Umbilical cord (tissue), 2 donors: Measurements from ENCODE around the gene PVALEF. TPM values are rescaled to one million over a fixed set of nuclear protein-coding genes. Genes with fewer than 3 reads are reported as not detected.
A peak's percentile ranks its signal among the peaks of the same experiment; 100 is the strongest.
"Not testable (repeated sequence)": the region's sequence is repeated elsewhere in the genome, so short reads cannot be mapped to it uniquely, and the experiment has no call there.

Experiments used
- DNase-seq: peaks from one replicate; pipeline ENCODE4 v3.0.0-alpha.2; 2015; ENCODE audit warnings: low spot score
- total RNA-seq: library from RNA; depleted of rRNA; stranded (reverse); fragments of >200 nt; gene quantifications from one replicate; pipeline ENCODE4 v1.2.3, GENCODE V29; 2014; ENCODE audit warnings: low replicate concordance; ENCODE audit not compliant: insufficient read depth

PVALEF gene
- total RNA-seq, 1 donor from 2014 or later: not detected

DNA sequence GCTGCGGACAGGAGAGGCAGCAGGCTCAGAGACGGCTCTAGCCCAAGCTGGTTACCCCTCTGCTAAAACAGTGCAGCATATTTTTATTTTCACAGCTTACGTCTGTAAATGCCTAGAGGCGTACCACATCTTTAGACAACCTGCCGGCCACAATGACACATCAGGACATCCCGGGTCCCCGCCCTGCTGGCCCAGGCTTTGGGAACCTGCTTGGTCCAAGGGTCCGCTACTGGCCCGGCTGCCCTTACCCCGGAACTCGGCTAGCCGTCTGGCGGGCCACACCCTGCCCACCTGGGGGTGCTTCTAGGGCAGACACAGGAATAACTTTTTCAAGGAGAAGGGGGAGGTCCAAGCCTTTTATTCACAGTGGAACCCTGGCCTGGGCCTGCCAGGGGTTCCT lies 53.2 kb downstream of the PVALEF start:
- no peak for DNase-seq

DNA sequence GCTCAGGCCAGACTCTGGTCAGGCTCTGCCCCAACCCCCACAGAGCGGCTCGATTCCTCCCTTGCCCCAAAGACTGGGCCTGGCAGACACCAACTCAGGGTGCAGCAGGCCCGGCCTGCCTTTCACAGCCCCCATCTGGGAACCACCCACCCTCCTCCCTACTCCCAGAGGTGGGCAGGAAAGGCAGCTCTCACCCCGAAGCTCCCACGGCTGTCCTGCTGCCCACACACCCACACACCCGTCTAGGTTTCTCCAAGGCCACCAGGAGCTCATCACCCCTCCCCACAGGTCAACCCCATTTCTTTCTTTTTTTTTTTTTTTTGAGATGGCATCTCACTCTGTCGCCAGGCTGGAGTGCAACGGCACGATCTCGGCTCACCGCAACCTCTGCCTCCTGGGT lies 53.7 kb downstream of the PVALEF start:
- DNase-seq: no peak

DNA sequence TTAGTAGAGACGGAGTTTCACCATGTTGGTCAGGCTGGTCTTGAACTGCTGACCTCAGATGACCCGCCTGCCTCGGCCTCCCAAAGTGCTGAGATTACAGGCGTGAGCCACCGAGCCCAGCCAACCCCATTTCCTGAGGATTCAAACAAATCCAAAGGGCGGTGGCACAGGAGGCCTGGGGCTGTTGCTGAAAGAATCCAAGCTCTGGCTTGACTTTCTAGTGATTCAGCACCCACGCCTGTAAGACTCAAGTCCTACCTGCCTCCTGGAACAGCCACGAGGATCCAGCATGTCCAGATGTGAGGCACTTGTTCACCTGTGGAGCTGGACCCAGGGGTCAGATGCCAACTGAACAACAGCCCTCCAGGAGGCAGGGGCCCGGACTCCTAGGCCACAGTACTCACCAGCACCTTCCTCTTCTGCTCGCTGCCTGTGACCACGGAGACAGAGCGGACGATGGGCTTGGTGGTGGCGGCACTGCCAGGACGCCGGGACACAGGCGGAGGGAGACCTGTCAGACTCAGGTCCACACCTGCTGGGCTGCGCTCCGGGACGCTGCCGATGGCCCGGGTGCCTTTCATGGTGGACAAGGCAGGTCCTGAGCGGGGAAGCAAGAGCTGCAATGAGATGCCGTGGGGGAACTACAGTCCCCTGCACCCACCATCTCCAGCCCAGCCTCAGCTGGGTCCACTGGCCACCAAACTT lies 54.3 kb downstream of the PVALEF start:
- no peak for DNase-seq

DNA sequence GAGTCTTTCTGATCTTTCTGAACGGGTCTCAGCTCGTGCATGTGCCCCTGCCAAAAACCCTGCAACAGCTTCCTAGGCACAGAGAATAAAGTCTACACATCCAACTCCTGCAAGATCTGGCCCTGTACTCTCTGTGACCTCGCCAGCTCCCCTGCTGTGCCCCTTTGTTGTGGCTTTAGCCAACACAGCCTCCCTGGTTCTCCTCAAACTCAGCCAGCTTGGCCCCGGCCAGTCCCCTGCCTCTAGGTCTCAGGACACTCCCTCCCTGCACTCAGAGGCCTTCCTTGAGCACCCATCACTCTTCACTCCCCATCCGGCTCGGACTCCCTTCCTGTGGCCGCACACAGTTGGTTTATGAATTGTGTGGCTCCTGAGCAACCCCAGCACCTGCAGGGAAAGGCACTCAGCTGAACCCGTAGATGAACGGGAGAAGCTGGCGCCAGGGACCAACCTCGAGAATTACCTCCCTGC lies 56.1 kb downstream of the PVALEF start:
- DNase-seq: no peak

DNA sequence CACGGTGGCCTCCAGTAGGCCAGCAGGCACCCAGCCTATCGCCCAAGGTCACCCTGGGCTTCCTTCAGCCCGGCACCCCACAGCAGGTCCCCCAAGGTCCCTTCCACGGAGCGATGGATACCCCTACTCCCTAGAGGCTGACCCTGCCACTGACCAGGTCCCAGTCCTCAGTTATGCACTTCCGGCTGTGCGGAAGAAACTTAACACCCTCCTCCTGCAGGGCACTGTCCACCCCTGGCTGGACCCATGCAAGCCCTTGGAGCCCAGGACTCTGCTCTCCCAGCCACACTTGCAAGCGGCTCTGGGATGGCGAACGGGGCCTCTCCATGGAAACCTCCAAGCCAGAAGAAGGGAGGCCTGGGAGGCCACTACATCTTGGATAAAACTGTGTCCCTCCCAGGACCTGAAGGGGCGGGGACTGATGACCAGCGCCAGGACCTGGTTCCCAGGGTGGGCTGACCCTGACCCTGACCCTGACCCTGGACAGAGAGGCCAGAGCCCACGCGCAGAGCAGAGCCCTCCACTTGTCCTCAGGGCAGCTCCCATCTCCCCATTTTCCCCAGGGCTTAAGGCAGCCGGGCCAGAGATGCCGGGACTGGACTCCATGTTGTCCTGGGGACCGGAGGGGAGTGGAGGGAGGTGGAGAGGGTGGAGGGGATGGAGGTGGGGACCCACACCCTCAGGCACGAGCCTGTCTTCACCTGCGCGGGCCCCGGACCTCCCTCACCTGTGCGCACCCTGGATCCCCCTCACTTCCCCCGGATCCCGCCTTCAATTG lies 56.7 kb downstream of the PVALEF start:
- no peak for DNase-seq

DNA sequence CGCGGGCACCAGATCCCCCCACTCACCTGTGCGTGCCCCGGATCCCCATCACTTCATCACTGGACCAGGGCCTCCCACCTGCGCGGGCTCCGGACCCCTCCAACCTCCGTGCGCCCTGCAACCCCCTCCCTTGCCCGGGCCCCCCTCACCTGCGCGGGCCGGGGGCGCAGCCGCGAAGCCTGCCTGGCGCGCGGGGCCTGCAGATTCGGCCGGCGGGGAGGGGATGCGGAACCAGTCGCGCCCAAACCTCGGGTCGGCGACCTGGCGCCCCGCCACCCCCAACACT lies 57.3 kb downstream of the PVALEF start:
- DNase-seq: no peak

DNA sequence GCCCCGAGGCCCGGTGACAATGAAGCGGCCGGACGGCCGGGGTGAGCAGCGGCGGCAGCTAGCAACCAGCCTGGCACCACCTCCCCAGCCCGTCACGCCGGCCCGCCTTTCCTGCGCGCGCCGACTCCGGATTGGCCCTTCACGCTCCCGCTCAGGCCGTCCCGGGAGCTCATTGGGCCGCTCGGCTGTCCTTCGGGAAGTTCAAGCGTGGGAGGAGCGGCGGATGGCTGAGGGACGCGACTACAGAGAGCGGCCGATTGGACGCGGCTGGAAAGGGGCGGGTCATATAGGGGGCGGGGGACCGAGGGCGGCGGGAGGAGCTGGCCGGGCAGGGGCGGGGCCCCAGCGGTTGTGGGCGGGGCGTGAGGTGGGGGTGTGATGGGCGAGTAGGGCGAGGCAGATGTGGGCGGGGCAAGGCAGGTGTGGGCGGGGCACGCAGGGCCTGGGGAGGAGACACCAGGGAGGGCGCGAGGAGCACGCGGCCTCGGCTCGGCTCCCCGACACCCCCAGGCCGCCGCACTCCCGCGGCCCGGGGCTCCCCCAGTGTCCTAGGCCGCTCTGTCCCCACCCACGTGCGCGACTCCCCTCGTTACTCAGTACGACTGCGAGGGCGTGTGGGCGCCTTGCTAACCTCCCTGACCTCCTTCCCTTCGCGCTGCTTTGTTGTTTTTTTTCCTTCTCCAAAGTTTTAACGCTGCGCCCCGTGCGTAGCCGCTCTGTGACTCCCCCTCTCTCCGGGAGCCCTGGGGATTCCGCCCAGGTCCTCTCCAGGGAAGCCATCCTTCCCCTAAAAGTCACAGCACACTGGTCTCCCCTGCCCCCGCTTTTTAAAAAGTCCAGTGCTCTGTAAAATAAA lies 57.8 kb downstream of the PVALEF start, which contains the start of gene CEP131:
TSS of gene CEP131 (minus strand) at position 60 of the 856 bp plus-strand sequence. CDS start 2,909 bp downstream, outside the sequence.
- peak; percentile 99 for DNase-seq

DNA sequence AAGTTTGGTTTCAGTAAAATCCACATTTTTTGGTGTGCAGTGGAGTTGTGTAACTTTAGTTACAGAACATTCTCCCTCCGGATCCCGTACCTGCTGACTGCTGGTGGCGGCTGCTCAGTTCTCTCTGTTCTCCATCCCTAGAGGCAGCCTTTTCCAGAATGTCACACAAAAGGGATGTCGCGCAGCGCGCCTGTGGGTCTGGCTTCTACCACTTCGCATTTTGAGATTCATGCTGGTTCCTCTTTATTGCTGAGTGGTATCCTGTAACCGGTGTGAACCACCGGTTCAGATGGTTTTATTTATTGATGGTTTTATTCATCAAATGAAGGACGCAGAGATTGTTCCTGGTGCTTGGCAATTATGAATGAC lies 58.4 kb downstream of the PVALEF start:
- peak; percentile 10 for DNase-seq

DNA sequence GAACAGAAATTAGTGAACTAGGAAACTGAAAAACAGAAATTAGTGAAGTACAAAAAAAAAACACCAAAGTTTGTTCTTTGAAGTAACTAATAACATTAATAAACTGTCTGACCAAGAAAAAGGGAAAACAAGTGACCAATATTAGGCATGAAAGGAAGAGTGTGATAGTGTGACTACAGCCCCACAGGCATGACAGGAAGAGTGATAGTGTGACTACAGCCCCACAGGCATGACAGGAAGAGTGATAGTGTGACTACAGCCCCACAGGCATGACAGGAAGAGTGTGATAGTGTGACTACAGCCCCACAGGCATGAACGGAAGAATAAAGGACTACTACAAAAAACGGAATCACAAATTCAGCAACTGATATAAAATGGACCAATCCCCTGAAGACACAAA lies 62.3 kb downstream of the PVALEF start:
- DNase-seq: not testable (repeated sequence)

DNA sequence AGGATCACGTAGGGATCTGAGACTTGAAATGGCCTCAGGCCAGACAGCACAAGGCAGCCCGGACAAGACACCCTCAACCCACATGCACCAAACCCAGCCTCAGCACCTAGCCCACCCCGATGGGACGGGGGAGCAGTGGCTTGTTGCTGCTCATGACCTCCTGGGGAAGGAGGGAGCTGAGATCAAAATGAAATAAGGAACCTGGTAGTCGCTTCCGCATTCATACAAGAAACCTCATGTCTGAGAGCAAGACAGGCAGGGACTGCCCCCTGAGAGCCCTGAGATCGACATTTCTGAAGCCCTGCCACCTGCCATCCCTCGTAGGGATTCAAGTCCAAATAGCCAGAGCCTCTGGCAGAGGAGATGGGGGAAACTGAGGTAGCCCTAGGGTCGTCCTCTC lies 63.1 kb downstream of the PVALEF start:
- peak; percentile 31 for DNase-seq

DNA sequence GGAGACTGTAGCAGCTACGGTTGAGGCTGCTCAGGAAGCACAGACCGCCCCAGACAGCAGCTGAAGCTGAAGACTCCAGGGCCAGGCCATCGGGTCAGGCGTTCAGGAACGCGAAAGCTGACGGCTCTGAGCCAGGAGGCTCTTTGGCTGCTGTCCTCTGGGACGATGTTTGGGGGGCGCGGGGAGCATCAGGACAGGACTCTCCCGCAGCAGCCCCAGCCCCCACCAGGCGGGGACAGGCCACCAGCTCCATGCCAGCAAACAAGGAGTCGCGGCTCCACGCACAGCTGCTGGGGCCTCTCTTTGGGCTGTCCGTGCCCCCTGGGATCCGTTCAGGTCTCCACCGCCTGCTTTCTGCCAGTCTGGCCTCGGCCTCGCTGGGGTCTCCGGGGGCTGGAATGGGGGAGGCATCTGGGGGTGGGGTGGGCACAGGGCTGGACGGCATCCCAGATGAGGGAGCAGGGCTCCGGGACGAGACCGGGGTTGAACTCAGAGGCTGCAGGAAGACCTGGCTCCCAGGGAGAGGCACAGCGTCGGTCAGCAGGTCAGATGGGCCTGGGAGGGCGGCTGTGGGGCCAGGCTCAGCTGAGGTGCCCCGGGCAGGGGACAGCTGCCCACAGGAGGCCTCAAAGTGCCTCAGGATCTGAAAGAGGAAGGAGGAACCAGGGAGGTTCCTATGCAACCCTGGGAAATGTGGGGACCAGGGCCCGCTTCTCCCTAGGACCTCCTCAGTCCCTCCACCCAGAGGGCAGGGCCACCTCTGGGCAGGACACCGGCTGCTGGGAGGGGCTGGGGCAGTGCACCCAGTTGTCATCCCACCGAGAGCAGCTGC lies 63.7 kb downstream of the PVALEF start:
- no peak for DNase-seq

DNA sequence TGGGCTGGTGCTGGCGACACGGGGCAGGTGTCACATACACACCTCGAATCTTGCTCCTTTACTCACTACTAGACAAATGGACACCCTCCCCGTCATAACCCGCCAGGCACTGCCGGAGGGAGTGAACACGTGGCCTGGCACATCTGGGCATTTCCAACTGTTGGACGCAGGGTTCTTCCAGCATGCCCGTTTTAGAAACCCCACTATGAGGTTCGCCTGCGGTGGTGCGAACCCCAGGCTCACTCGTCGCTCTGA lies 64.3 kb downstream of the PVALEF start:
- no peak for DNase-seq

DNA sequence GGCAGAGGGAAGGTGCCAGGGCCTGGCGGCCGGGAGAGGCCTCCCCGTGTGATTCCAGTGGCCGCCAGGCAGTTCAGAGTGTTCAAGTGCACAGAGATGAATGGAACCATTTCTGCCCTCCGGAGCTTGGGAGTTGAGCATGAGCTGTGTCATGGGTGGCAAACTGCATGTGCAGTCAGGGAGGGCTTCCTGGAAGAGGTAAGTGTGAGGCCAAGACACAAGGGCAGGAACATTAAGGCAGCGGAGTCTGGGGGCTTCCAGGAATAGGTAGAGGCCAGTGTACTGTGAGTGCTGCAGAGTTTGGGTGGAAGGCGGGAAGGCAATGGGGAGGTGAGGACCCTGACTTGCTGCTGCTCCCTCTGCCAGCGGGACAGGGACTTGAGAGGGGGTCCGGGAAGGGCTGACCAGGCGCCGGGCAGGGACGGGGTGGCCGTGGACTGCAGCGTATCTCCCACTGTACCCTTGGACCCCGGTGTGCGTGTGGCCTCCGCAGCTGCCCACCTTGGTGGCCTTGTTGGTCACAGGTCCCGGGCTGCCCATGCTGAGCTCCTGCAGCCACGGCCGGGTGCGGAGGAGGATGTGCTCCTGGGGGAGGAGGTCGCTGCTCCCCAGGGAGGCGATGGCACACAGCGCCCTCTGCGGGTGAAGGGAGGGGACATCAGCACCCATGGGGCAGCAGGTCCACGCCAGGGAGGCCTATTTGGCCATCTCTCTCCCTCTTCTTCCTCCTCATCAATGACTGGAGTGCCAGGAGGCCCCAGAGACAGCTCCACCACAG lies 64.9 kb downstream of the PVALEF start:
- DNase-seq: no peak

DNA sequence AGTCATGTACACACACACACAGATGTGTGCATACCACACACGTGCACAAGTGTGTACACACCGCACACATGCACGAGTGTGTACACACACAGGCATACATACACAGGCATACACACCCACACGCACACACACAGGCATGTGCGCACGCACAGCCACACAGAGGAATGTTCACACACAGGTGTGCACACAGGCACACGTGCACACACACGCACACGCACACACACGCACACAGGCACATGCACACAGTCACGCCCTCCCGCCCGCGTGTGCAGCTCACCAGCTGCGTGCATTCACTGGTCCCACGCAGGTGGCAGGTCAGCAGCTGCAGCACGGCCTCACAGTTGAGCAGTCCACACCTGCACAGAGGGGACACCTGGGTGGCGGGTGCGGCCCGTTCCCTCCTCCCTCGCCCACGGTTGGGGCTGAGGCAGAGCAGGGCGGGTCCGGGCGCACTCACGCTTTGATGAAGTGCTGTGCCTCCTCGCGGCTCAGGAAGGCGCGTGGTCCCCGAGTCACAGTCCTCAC lies 65.9 kb downstream of the PVALEF start:
- no peak for DNase-seq

DNA sequence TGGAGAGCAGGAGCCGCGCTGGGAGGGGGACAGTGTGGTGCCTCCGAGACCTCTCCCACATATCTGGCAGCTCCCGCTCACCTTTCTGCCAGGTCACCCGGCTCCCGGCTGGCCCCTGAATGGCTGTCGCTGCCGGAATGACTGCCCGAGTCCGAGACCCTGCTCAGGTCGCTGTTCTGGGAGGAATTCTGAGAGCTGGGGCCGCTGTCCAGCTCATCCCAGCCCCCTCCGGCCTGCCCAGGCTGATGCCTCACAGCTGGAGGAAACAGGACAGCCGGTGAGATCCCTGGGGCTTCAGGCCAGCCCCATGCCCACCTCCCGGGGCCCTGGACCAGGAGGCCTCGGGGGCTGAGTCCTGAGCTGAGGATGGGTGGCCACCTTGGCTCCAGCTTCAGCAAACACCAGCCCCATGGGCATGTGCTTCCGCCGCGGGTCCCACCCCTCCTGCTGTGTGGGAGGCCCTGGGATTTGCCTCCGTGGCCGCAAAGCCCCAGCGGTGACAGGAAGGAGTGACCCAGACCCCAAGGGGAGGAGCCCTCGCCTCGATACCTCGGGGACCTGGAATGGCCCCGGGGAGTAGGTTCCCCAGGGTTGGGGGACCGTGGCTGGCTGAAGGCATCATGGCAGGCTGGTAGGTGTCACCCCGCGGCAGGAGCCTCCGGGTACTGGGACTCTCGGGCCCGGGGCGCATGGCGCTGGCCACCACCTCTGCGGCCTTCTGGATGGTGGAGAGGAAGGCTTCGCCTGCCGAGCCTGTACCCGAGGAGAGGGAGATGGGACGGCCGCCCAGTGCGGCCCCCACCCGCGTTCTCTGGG lies 66.7 kb downstream of the PVALEF start:
- no peak for DNase-seq
